Mammary epithelial cell (primary cell): Measurements from ENCODE around the gene BBC3.

ENCODE experiments used
- EZH2 ChIP-seq: IDR thresholded peaks from 2 replicates; pipeline ENCODE4 v1.6.1; 2012; ENCODE audit warnings: low read length, inconsistent platforms, borderline replicate concordance
- TF ChIP-seq, protein P1 (sequence below), 2 donors: IDR thresholded peaks in 1 of 2; conservative IDR thresholded peaks in 1 of 2; 2 replicates each; pipeline ENCODE4 v1.5.1; 2011 to 2012; ENCODE audit warnings: inconsistent platforms in 2 of 2, low read length in 2 of 2, mild to moderate bottlenecking in 2 of 2, control low read depth in 1 of 2, low read depth in 1 of 2; ENCODE audit not compliant: insufficient read depth in 1 of 2; ENCODE audit errors: extremely low read depth in 1 of 2

DNA sequence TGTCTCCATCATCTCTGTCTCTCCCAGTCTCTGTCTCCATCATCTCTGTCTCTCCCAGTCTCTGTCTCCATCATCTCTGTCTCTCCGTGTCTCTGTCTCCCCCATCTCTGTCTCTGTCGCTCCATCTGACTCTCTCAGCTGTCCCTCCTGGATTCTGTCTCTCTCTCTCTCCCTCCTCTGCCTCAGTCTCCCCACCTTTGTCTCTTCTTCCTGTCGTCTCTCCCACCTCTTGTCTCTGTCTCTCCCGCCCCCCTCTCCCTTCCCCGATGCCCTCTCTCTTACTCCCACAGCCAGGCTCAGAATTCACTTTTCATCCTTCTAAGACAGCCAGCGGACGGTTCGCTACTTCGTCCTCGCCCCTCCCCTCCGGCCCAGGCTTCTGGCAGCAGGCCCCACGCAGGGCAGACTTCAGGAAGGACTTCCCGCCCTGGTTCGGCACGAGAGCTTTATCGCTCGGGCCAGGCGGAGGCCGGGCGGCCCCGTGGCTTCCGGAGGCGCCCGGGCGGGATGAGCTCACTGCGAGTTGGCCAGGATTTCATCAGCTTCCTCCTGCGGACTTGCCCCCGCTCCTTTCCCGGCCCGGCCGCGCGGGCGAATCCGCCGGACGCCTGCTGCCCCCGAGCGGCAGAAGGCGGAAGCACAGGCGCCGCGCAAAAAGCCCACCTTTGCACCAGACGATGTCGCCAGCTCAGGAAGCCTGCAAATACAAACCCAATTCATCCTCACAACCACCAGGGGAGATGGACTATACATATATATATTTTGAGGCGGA lies 13.0 kb upstream of the BBC3 start:
- TF ChIP-seq, protein P1, sequence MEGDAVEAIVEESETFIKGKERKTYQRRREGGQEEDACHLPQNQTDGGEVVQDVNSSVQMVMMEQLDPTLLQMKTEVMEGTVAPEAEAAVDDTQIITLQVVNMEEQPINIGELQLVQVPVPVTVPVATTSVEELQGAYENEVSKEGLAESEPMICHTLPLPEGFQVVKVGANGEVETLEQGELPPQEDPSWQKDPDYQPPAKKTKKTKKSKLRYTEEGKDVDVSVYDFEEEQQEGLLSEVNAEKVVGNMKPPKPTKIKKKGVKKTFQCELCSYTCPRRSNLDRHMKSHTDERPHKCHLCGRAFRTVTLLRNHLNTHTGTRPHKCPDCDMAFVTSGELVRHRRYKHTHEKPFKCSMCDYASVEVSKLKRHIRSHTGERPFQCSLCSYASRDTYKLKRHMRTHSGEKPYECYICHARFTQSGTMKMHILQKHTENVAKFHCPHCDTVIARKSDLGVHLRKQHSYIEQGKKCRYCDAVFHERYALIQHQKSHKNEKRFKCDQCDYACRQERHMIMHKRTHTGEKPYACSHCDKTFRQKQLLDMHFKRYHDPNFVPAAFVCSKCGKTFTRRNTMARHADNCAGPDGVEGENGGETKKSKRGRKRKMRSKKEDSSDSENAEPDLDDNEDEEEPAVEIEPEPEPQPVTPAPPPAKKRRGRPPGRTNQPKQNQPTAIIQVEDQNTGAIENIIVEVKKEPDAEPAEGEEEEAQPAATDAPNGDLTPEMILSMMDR (conservative IDR thresholded peaks at IDR 0.05 in 1 of 2, IDR thresholded peaks at IDR 0.05 in 1 of 2; ENCODE audit: extremely low read depth in 1 of 2, insufficient read depth in 1 of 2, low read depth in 1 of 2, low read length in 2 of 2), result peak; percentile 92 to 98
- TF ChIP-seq EZH2, result no peak
